HG02623 (cell line): ENCODE results near the gene KCNJ8.
"Not testable (repeated sequence)": the region's sequence is repeated elsewhere in the genome, so short reads cannot be mapped to it uniquely, and the experiment has no call there.

Experiments used
- ATAC-seq: cut with Tn5 transposase; IDR thresholded peaks from one replicate; pipeline ENCODE4 v1.9.1; 2021; ENCODE audit warnings: moderate library complexity; ENCODE audit not compliant: unreplicated experiment

Gene KCNJ8

GRCh38 chr12:21788089-21788983 is 13.8 kb upstream of the KCNJ8 start:
- ATAC-seq, result no peak

- ATAC-seq, result no peak
Observed at GRCh38 chr12:21786041-21786531, 11.6 kb upstream of the KCNJ8 start.

- ATAC-seq, result not testable (repeated sequence)
Observed at GRCh38 chr12:21782723-21783122, 8.2 kb upstream of the KCNJ8 start.

- no peak for ATAC-seq
Observed at GRCh38 chr12:21780786-21781185, 6.3 kb upstream of the KCNJ8 start.

- ATAC-seq, result no peak
Observed at GRCh38 chr12:21776175-21776574, 1.7 kb upstream of the KCNJ8 start.

- no peak for ATAC-seq
Observed at GRCh38 chr12:21775133-21775820, 771 bp upstream of the KCNJ8 start.

- ATAC-seq, result no peak
Observed at GRCh38 chr12:21773806-21774205, 700 bp downstream of the KCNJ8 start.

GRCh38 chr12:21773263-21773741 is 1.2 kb downstream of the KCNJ8 start:
- no peak for ATAC-seq

- no peak for ATAC-seq
Observed at GRCh38 chr12:21771311-21771710, 3.2 kb downstream of the KCNJ8 start.

GRCh38 chr12:21769307-21769706 is 5.2 kb downstream of the KCNJ8 start:
- ATAC-seq, result no peak

GRCh38 chr12:21766403-21766802 is 8.1 kb downstream of the KCNJ8 start:
- no peak for ATAC-seq

GRCh38 chr12:21764950-21765349 is 9.6 kb downstream of the KCNJ8 start:
- no peak for ATAC-seq

GRCh38 chr12:21764065-21764464 is 10.4 kb downstream of the KCNJ8 start:
- no peak for ATAC-seq

GRCh38 chr12:21763531-21763930 is 11.0 kb downstream of the KCNJ8 start:
- no peak for ATAC-seq

GRCh38 chr12:21759737-21760136 is 14.8 kb downstream of the KCNJ8 start:
- no peak for ATAC-seq

GRCh38 chr12:21757735-21758134 is 16.8 kb downstream of the KCNJ8 start:
- ATAC-seq, result no peak

GRCh38 chr12:21756699-21757098 is 17.8 kb downstream of the KCNJ8 start:
- ATAC-seq, result no peak

- ATAC-seq, result no peak
Observed at GRCh38 chr12:21751517-21751916, 23.0 kb downstream of the KCNJ8 start.

GRCh38 chr12:21745258-21745657 is 29.2 kb downstream of the KCNJ8 start:
- no peak for ATAC-seq

GRCh38 chr12:21731144-21731543 is 43.4 kb downstream of the KCNJ8 start:
- no peak for ATAC-seq

GRCh38 chr12:21725731-21726130 is 48.8 kb downstream of the KCNJ8 start:
- ATAC-seq, result no peak
